Peyer's patch (tissue), 4 donors: ENCODE data around the gene NR1H4. TPM values are rescaled to one million over a fixed set of nuclear protein-coding genes. Genes with fewer than 3 reads are reported as not detected.

Experiments
- DNase-seq, 3 donors: peaks; one replicate each; pipeline ENCODE4 v3.0.0-alpha.2; 2017 to 2019
- H3K27ac ChIP-seq, 4 donors: fragments of 200-600 bp; sonication (generic); one replicate each; pipeline ENCODE4 v1.5.1; 2016 to 2019
- H3K27me3 ChIP-seq, 2 donors: fragments of 200-600 bp; sonication (generic); one replicate each; pipeline ENCODE4 v1.5.1; 2019
- H3K36me3 ChIP-seq, 3 donors: fragments of 200-600 bp; sonication (generic); one replicate each; pipeline ENCODE4 v1.5.1; 2016 to 2019
- H3K4me1 ChIP-seq, 4 donors: fragments of 200-600 bp; sonication (generic); one replicate each; pipeline ENCODE4 v1.5.1; 2016 to 2019
- H3K4me3 ChIP-seq, 4 donors: fragments of 200-600 bp; sonication (generic); 1 replicate in 3 of 4; 2 replicates in 1 of 4; pipeline ENCODE4 v1.5.1; 2016 to 2019; ENCODE audit warnings: mild to moderate bottlenecking in 1 of 4
- H3K9me3 ChIP-seq, 4 donors: fragments of 200-600 bp; sonication (generic); one replicate each; pipeline ENCODE4 v1.5.1; 2016 to 2019; ENCODE audit warnings: mild to moderate bottlenecking in 1 of 4
- POLR2A ChIP-seq, 2 donors: fragments of 450-650 bp; IDR thresholded peaks; one replicate each; pipeline ENCODE4 v1.5.1; 2017; ENCODE audit warnings: antibody characterized with exemption in 2 of 2, mild to moderate bottlenecking in 2 of 2, moderate library complexity in 2 of 2
- total RNA-seq, 4 donors: library from RNA; depleted of rRNA; stranded (reverse); fragments of >200 nt; gene quantifications; one replicate each; pipeline ENCODE4 v1.1.0, GENCODE V29; 2016
- TF ChIP-seq, protein P1 (sequence below), 6 experiments: fragments of 450-650 bp in 4 of 6; fragments of 200-600 bp in 2 of 6; sonication (generic) in 1 of 6; IDR thresholded peaks; one replicate each; pipeline ENCODE4 v1.5.1; 2017 to 2019; ENCODE audit warnings: antibody characterized with exemption in 6 of 6, mild to moderate bottlenecking in 3 of 6, moderate library complexity in 1 of 6

The NR1H4 gene
- total RNA-seq, 4 donors from 2014 or later, result 75.1 to 316 (median 227) TPM

DNA sequence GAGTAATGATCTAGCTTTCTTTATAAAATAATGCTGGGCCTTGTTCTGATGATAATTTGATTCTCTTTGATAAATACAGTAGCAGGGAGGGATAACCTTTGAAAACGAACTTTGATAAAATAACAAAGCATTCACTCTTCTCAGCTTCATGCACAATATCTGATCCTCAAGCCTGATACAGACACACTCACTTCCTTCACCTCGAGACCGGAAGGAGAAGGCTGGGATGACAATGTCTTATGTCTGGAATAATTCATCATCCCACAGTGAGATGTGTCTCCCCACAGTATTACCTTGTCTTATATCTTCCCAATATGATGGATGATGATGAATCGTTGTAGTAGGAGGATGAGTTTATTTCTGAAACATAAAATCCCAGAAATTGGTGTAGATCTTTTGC is 15.5 kb upstream of the NR1H4 start:
- H3K9me3 ChIP-seq, result no peaks in the 10 kb centered on the region
- no peaks in the 10 kb centered on the region for H3K27me3 ChIP-seq
- H3K4me1 ChIP-seq, result no peaks in the 10 kb centered on the region
- no peak overlapping the region for H3K27ac ChIP-seq
- no peak for TF ChIP-seq POLR2A (IDR thresholded peaks at IDR 0.05)
- TF ChIP-seq, protein P1, sequence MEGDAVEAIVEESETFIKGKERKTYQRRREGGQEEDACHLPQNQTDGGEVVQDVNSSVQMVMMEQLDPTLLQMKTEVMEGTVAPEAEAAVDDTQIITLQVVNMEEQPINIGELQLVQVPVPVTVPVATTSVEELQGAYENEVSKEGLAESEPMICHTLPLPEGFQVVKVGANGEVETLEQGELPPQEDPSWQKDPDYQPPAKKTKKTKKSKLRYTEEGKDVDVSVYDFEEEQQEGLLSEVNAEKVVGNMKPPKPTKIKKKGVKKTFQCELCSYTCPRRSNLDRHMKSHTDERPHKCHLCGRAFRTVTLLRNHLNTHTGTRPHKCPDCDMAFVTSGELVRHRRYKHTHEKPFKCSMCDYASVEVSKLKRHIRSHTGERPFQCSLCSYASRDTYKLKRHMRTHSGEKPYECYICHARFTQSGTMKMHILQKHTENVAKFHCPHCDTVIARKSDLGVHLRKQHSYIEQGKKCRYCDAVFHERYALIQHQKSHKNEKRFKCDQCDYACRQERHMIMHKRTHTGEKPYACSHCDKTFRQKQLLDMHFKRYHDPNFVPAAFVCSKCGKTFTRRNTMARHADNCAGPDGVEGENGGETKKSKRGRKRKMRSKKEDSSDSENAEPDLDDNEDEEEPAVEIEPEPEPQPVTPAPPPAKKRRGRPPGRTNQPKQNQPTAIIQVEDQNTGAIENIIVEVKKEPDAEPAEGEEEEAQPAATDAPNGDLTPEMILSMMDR (IDR thresholded peaks at IDR 0.05), result no peak
- no peak for DNase-seq
- H3K4me3 ChIP-seq, result no peak overlapping the region
- H3K36me3 ChIP-seq, result no peaks in the 10 kb centered on the region

DNA sequence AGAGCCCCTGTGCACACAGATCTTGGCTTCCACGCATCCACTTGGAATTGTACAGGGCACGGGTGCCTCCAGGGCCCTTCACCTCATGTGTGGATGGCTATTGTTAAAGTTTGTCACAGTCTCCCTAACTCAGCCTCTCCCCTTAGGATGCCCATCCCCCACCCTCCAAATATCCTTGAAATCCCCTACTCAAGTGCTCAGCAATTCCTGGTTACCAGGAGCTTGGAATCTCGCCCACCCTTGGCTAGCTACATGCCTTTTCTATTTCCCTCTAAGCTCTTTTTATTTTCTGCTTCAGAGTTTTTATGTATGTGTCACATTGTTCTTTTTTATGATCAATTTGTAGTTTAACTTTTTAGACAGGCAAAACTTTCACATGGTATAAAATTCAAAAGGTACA is 13.0 kb upstream of the NR1H4 start:
- Histone ChIP-seq H3K4me3 (no peak overlapping the region), H3K4me1 (no peaks in the 10 kb centered on the region), H3K9me3 (no peaks in the 10 kb centered on the region), H3K27me3 (no peaks in the 10 kb centered on the region), H3K36me3 (no peaks in the 10 kb centered on the region), H3K27ac (no peak overlapping the region)
- no peak for TF ChIP-seq POLR2A (IDR thresholded peaks at IDR 0.05)
- TF ChIP-seq, protein P1 (IDR thresholded peaks at IDR 0.05), result no peak
- no peak for DNase-seq

DNA sequence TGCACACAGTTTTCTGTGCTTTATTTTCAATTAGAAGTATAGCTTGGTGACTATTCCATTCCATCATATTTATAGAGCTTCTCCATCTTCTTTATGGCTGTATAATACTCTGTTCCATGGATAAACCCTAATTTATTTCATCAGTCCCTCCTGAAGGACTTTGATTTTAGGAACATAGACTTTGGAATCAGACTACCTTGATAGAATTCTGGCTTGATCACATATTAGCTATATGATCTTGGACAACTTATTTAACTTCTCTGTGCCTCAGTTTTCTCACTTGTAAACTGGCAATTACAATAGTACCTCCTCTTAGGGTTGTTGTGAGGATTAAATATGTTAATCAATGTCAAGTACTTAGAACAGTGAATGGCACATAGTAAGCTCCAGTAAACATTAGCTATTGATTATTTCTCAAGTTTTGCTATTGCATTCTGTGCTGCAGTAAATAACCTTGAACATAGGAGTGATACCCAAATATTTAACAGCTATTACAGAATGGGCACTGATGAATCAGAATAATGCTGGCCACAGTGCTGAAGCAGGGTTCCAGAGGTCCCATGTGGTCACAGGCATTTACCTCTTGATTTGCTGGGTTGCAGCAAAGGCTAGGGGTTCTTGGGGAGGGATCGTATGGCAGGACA is 12.2 kb upstream of the NR1H4 start:
- Histone ChIP-seq H3K27me3 (no peaks in the 10 kb centered on the region), H3K27ac (no peak overlapping the region), H3K9me3 (no peaks in the 10 kb centered on the region), H3K36me3 (no peaks in the 10 kb centered on the region), H3K4me3 (no peak overlapping the region), H3K4me1 (no peaks in the 10 kb centered on the region)
- DNase-seq, result no peak
- TF ChIP-seq, protein P1 (IDR thresholded peaks at IDR 0.05), result no peak
- no peak for TF ChIP-seq POLR2A (IDR thresholded peaks at IDR 0.05)

DNA sequence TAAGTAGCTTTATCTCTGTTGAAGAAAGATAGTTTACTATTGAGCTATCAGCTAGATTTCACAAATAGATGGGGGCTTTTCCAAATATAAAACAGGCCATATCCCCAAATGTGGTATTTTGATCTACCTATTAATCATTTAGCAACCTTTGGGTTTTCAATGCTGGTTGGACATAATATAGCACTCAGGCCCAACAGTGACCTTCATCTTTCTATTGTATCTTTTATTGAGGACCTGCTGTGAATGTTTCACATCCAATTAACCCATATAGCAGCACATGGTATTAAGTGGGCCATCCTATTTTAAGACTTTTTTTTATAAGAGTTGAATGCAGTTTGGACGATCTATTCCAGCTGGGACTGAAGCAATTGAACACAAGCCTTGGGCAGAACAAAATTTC is 10.0 kb upstream of the NR1H4 start:
- H3K4me3 ChIP-seq, result no peak overlapping the region
- H3K9me3 ChIP-seq, result no peaks in the 10 kb centered on the region
- no peaks in the 10 kb centered on the region for H3K4me1 ChIP-seq
- H3K27ac ChIP-seq, result no peak overlapping the region
- TF ChIP-seq, protein P1 (IDR thresholded peaks at IDR 0.05), result no peak
- TF ChIP-seq POLR2A (IDR thresholded peaks at IDR 0.05), result no peak
- DNase-seq, result no peak
- H3K27me3 ChIP-seq, result no peaks in the 10 kb centered on the region
- H3K36me3 ChIP-seq, result no peaks in the 10 kb centered on the region

GRCh38 chr12:100464529-100464928 is 9.1 kb upstream of the NR1H4 start:
- TF ChIP-seq, protein P1 (IDR thresholded peaks at IDR 0.05), result no peak
- no peak for TF ChIP-seq POLR2A (IDR thresholded peaks at IDR 0.05)
- no peaks in the 10 kb centered on the region for H3K9me3 ChIP-seq

GRCh38 chr12:100468126-100468525 is 5.5 kb upstream of the NR1H4 start:
- peaks cover 0 to 4% (median 0%) of the 10 kb centered on the region in 4 donors for H3K4me1 ChIP-seq
- H3K27ac ChIP-seq, result no peak overlapping the region
- H3K27me3 ChIP-seq, result no peaks in the 10 kb centered on the region
- H3K9me3 ChIP-seq, result no peaks in the 10 kb centered on the region
- H3K36me3 ChIP-seq, result no peaks in the 10 kb centered on the region
- TF ChIP-seq POLR2A (IDR thresholded peaks at IDR 0.05), result no peak
- TF ChIP-seq, protein P1 (IDR thresholded peaks at IDR 0.05), result no peak
- H3K4me3 ChIP-seq, result no peak overlapping the region
- DNase-seq, result no peak

More at GRCh38 chr12:100464529-100464928, 9.1 kb upstream of the NR1H4 start:
- no peak for DNase-seq
- no peaks in the 10 kb centered on the region for H3K36me3 ChIP-seq
- H3K4me1 ChIP-seq, result no peaks in the 10 kb centered on the region
- no peak overlapping the region for H3K27ac ChIP-seq
- no peak overlapping the region for H3K4me3 ChIP-seq
- no peaks in the 10 kb centered on the region for H3K27me3 ChIP-seq
